ENCODE measurements around the gene NFIB.

The NFIB gene

DNA sequence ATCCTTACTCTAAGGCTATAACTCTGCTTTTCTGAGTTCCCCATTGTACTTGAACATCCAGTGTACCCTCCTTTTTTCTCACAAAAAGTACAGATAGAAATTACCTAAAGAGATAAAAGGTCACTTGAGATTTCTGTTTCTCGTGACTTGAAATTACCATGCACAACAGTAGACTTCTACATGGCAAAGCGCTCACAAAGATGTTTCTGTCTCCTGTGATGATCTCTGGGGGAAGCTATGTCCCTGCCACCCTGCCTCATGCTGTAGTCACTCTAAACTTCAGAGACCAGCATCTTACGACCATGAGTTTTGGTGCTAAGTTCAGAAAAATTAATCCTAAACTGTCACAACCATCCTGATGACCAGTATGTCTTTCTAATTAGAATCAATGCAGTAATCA, 36.2 kb downstream of the NFIB start:
- no peak for DNase-seq (ENCODE audit: insufficient read length, low spot score)
- no peak for FAIRE-seq

DNA sequence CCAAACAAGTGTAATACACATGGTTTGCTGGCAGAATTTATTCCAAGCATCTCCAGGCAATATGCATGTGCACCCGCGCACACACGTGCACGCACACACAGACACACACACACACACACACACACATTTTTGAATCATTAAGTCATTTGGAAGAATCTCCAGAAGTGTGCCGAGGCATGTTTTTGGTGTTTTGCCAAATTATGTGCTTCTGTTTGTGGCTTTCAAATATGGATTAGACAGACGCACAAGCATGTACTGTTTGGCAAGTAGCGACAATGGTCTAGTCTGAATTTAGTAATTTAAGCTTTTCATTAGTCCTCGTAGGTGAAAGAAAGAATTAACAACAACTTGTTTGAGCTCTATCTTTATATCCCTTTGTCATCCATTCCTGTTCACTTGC, 36.7 kb downstream of the NFIB start:
- no peak for FAIRE-seq
- DNase-seq (ENCODE audit: insufficient read length, low spot score) = no peak
- TF ChIP-seq POLR2AphosphoS5 (IDR thresholded peaks at IDR 0.05; ENCODE audit: low read depth, low read length) (no peak), PAX5 (IDR thresholded peaks at IDR 0.05; ENCODE audit: insufficient read depth, low read length, severe bottlenecking) (no peak), SPI1 (IDR thresholded peaks at IDR 0.05; ENCODE audit: low read depth, low read length) (no peak), POU2F2 (IDR thresholded peaks at IDR 0.05; ENCODE audit: low read depth, low read length) (no peak), TAF1 (IDR thresholded peaks at IDR 0.05; ENCODE audit: low read depth, low read length) (no peak), POLR2A (IDR thresholded peaks at IDR 0.05; ENCODE audit: low read depth, low read length) (no peak)

More for the DNA sequence above, 36.2 kb downstream of the NFIB start:
- TF ChIP-seq POLR2A (IDR thresholded peaks at IDR 0.05; ENCODE audit: low read depth, low read length) (no peak), TAF1 (IDR thresholded peaks at IDR 0.05; ENCODE audit: low read depth, low read length) (no peak), POLR2AphosphoS5 (IDR thresholded peaks at IDR 0.05; ENCODE audit: low read depth, low read length) (no peak), SPI1 (IDR thresholded peaks at IDR 0.05; ENCODE audit: low read depth, low read length) (no peak), POU2F2 (IDR thresholded peaks at IDR 0.05; ENCODE audit: low read depth, low read length) (no peak), PAX5 (IDR thresholded peaks at IDR 0.05; ENCODE audit: insufficient read depth, low read length, severe bottlenecking) (no peak)

DNA sequence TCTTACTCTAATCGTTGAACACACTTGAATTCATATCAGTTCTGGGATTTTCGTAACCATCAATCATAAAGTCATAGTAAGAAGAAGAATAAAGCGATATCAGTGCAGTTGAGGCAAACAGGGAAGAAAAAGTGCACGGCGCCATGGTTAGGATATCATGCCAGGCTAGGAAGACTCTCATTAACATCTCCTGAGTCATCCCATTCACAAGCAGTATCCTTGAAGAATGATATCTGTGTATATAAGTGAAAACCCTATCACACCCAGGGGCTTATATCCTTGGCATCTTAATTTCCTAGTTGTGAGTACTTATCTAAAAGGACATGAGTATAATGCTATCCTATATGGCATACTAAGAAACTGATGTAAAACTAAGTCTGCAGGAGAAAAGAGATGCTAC, 38.6 kb downstream of the NFIB start:
- DNase-seq (ENCODE audit: insufficient read length, low spot score) = no peak
- TF ChIP-seq POLR2A (IDR thresholded peaks at IDR 0.05; ENCODE audit: low read depth, low read length) (no peak), POU2F2 (IDR thresholded peaks at IDR 0.05; ENCODE audit: low read depth, low read length) (no peak), PAX5 (IDR thresholded peaks at IDR 0.05; ENCODE audit: insufficient read depth, low read length, severe bottlenecking) (no peak), SPI1 (IDR thresholded peaks at IDR 0.05; ENCODE audit: low read depth, low read length) (no peak), TAF1 (IDR thresholded peaks at IDR 0.05; ENCODE audit: low read depth, low read length) (no peak), POLR2AphosphoS5 (IDR thresholded peaks at IDR 0.05; ENCODE audit: low read depth, low read length) (no peak)
- no peak for FAIRE-seq

DNA sequence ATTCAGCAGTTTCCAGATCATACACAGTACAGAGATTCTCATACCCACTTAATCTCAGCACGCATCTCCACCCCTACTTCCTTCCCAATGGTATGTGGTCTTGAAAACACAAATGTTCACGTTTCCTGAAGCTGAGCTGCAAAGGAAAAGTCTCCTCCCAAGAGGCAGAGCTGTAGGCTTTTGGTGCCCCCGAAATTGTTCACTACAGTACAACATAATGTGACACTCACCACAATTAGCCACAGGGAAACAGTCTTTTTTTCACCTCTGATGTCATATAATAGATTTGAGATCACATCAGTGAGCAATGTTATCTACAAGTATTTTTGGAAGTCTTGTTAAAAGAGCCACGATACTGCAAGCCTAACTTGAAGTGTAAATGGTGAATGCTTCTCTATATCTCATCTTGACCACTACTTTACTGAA, 40.2 kb downstream of the NFIB start:
- FAIRE-seq (no peak), DNase-seq (ENCODE audit: insufficient read length, low spot score) (no peak)

DNA sequence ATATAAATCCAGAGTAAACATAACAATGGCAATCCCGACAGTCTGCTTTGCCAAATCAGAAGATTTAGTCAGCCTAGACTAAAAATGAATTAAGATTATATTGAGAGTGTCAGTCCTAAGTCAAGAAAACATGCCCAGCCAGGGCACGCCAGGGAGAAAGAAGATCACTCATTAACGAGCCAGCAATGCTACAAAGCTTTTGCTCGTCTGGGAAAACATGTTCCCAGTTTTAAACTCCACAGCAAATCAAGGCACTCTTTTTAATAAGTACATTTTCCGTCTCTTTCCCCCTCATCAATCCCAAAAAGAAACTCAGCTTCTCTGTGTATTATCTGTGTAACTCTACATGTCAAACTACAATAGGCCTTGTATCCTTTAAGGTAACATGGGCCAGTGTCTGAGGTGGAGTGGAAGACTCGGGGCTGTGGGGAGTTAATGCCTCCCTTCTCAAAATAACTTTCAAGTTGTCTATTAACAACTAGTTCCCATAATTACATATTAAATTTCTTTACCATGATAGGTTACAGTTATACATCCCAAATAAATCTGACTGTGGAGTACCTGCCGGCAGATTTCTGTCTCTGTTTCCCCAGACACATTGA, 40.9 kb downstream of the NFIB start:
- DNase-seq (ENCODE audit: insufficient read length, low spot score) (no peak), FAIRE-seq (no peak)
- TF ChIP-seq POU2F2 (IDR thresholded peaks at IDR 0.05; ENCODE audit: low read depth, low read length) (no peak), POLR2A (IDR thresholded peaks at IDR 0.05; ENCODE audit: low read depth, low read length) (no peak), SPI1 (IDR thresholded peaks at IDR 0.05; ENCODE audit: low read depth, low read length) (no peak), TAF1 (IDR thresholded peaks at IDR 0.05; ENCODE audit: low read depth, low read length) (no peak), PAX5 (IDR thresholded peaks at IDR 0.05; ENCODE audit: insufficient read depth, low read length, severe bottlenecking) (no peak), POLR2AphosphoS5 (IDR thresholded peaks at IDR 0.05; ENCODE audit: low read depth, low read length) (no peak)

More for the DNA sequence above, 40.2 kb downstream of the NFIB start:
- TF ChIP-seq SPI1 (IDR thresholded peaks at IDR 0.05; ENCODE audit: low read depth, low read length) = no peak
- no peak for TF ChIP-seq POLR2AphosphoS5 (IDR thresholded peaks at IDR 0.05; ENCODE audit: low read depth, low read length)
- no peak for TF ChIP-seq PAX5 (IDR thresholded peaks at IDR 0.05; ENCODE audit: insufficient read depth, low read length, severe bottlenecking)
- no peak for TF ChIP-seq POLR2A (IDR thresholded peaks at IDR 0.05; ENCODE audit: low read depth, low read length)
- no peak for TF ChIP-seq POU2F2 (IDR thresholded peaks at IDR 0.05; ENCODE audit: low read depth, low read length)
- TF ChIP-seq TAF1 (IDR thresholded peaks at IDR 0.05; ENCODE audit: low read depth, low read length) = no peak

DNA sequence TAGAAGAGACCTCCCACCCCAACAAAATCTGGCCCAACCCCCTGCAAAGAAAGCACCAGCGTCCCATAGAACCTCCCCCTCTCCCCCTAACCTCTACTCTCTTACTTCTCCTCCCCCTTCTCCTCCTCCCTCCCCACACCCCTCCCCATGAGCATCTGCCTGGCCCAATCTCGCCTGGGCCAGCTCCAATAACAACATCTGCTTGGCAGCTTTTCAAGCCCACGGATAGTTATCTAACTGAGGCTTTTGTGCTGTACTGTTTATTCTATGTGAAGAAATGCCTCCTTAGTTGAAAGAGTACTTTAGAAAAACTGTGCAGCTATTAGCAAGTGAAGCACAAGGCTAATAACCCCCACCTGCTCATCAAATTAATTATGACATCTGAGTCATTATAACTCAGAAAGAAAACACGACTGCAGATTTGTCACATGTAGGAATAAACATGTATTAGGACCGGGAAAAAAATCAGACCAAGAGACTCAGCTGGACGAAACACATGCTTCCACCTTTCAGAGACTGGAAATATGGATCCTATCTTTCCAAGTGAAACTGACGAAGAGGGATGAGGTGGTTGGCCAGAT, 42.8 kb downstream of the NFIB start:
- FAIRE-seq = no peak

DNA sequence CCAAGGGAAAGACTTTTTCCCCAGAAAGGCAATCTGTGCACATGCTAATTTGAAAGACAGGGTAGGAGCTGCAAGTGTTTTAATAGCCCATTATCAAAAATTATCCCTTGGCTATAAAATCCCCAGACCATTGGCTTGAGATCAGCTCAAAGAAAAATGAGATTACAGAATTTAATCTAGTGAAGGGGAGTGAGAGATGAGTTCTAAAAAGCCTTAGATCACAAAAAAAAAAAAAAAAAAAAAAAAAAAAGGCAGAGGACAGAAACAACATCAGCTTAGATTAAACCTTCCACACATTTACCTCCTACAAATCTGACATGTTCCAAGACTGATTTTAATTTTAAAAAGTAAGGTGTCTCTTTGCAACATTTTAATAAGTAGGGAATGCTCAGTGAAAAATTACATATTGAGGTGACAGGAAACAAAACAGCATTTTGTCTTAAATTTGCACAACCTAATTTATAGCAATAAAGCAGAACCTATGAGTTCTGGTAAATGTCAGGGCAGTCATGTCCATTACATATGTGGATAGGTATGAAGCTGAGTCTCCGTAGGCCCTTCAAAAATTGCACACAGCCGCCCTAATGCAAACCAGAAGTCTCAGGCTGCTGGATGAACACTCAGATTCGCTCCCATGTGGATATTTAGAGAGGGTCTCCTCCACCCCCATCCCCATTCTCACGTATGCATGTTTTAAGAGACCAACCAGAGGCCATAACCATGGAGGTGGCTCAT, 43.4 kb downstream of the NFIB start:
- no peak for FAIRE-seq
- TF ChIP-seq POLR2A (IDR thresholded peaks at IDR 0.05; ENCODE audit: low read depth, low read length) (no peak), POLR2AphosphoS5 (IDR thresholded peaks at IDR 0.05; ENCODE audit: low read depth, low read length) (no peak), POU2F2 (IDR thresholded peaks at IDR 0.05; ENCODE audit: low read depth, low read length) (no peak), PAX5 (IDR thresholded peaks at IDR 0.05; ENCODE audit: insufficient read depth, low read length, severe bottlenecking) (no peak), TAF1 (IDR thresholded peaks at IDR 0.05; ENCODE audit: low read depth, low read length) (no peak), SPI1 (IDR thresholded peaks at IDR 0.05; ENCODE audit: low read depth, low read length) (no peak)
- no peak for DNase-seq (ENCODE audit: insufficient read length, low spot score)

More for the DNA sequence above, 42.8 kb downstream of the NFIB start:
- TF ChIP-seq SPI1 (IDR thresholded peaks at IDR 0.05; ENCODE audit: low read depth, low read length) (no peak), TAF1 (IDR thresholded peaks at IDR 0.05; ENCODE audit: low read depth, low read length) (no peak), POLR2AphosphoS5 (IDR thresholded peaks at IDR 0.05; ENCODE audit: low read depth, low read length) (no peak), POU2F2 (IDR thresholded peaks at IDR 0.05; ENCODE audit: low read depth, low read length) (no peak), POLR2A (IDR thresholded peaks at IDR 0.05; ENCODE audit: low read depth, low read length) (no peak), PAX5 (IDR thresholded peaks at IDR 0.05; ENCODE audit: insufficient read depth, low read length, severe bottlenecking) (no peak)
- no peak for DNase-seq (ENCODE audit: insufficient read length, low spot score)

DNA sequence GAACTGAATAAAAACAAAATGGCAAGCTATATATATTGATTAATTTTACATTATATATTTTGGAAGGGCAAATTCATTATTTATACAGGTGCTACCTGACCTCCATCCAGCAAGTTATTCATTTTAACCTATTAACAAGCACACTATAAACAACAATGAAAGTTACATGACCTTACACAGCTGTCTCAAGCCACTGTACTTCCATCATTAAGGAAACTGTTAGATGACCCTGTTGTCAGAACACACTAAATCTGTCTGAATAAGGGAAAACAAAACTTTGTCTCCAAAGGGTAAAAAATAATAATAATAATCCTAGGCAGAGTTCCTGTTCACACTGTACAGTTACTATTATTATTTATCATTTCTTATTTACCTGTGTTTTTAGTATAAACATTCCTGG, 44.0 kb downstream of the NFIB start:
- FAIRE-seq = no peak
- DNase-seq (ENCODE audit: insufficient read length, low spot score) = no peak
- TF ChIP-seq TAF1 (IDR thresholded peaks at IDR 0.05; ENCODE audit: low read depth, low read length) = no peak

DNA sequence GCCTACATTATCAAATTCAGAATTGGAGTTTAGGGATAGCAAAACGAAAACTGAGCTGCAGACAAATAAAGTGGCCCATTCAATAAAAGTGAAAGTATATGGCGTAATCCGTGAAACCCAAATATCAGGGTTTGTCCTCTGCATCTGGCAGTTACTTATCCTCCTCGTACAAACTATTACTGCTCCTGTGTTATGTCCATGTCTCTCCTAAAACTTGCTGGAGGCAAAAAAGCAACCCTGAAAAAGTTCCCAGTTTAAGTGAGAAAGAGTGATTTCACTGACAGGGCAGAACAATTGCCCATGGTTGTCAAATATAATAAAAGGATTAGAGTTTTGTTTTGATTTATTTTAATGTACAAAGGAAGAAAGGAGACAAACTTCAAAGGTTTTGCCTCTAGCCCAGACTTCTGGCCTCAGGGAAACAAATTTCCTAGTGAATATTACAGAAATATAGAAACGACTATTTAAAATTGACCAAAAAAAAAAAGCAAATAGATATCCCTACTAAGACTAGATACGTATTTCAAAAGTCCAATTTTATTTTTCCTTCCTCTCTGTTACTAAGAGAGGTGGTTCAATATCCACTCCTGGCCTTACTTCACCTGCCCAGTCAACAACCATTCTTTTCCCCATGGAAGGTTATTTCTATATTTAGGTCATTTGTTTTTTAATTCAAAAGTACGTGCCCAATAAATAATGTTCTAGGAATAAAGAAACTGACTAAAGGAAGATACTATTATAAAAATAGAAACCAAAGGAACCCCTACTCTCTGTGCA, 50.0 kb downstream of the NFIB start:
- no peak for TF ChIP-seq POU2F2 (IDR thresholded peaks at IDR 0.05; ENCODE audit: low read depth, low read length)
- no peak for TF ChIP-seq POLR2A (IDR thresholded peaks at IDR 0.05; ENCODE audit: low read depth, low read length)
- no peak for TF ChIP-seq TAF1 (IDR thresholded peaks at IDR 0.05; ENCODE audit: low read depth, low read length)
- no peak for TF ChIP-seq SPI1 (IDR thresholded peaks at IDR 0.05; ENCODE audit: low read depth, low read length)
- no peak for TF ChIP-seq POLR2AphosphoS5 (IDR thresholded peaks at IDR 0.05; ENCODE audit: low read depth, low read length)
- no peak for TF ChIP-seq PAX5 (IDR thresholded peaks at IDR 0.05; ENCODE audit: insufficient read depth, low read length, severe bottlenecking)
- FAIRE-seq (no peak), DNase-seq (ENCODE audit: insufficient read length, low spot score) (no peak)
